GM12878 (cell line): ENCODE measurements around the gene NUDT9. TPM values are rescaled to one million over a fixed set of nuclear protein-coding genes. Genes with fewer than 3 reads are reported as not detected.

Experiments
- BACH1 ChIP-seq: fragments of 450-650 bp; IDR thresholded peaks from 2 replicates; pipeline ENCODE4 v1.6.1; 2017; ENCODE audit warnings: mild to moderate bottlenecking, borderline replicate concordance
- CUX1 ChIP-seq: IDR thresholded peaks from 2 replicates; pipeline ENCODE4 v1.6.1; 2012; ENCODE audit warnings: improper control_type of control experiment, low read depth, low read length; ENCODE audit not compliant: insufficient replicate concordance
- NFXL1 ChIP-seq: fragments of 450-650 bp; IDR thresholded peaks from 2 replicates; pipeline ENCODE4 v1.6.1; 2017; ENCODE audit warnings: antibody characterized with exemption, mild to moderate bottlenecking, borderline replicate concordance
- NFYB ChIP-seq: IDR thresholded peaks from 2 replicates; pipeline ENCODE4 v1.6.1; 2011; ENCODE audit warnings: low read depth, mild to moderate bottlenecking, low read length, improper control_type of control experiment, moderate library complexity; ENCODE audit not compliant: insufficient read depth
- POLR2A ChIP-seq: IDR thresholded peaks from 2 replicates; pipeline ENCODE4 v1.6.1; 2011; ENCODE audit warnings: low read depth, mild to moderate bottlenecking, low read length
- RBBP5 ChIP-seq: fragments of 200-600 bp; sonication (generic); conservative IDR thresholded peaks from 2 replicates; pipeline ENCODE4 v1.6.1; 2016
- SREBF2 ChIP-seq: IDR thresholded peaks from 2 replicates; pipeline ENCODE4 v1.6.1; 2012; ENCODE audit warnings: mild to moderate bottlenecking, low read length
- STAT1 ChIP-seq: fragments of 450-650 bp; conservative IDR thresholded peaks from 2 replicates; pipeline ENCODE4 v1.6.1; 2014; ENCODE audit warnings: antibody characterized with exemption, mild to moderate bottlenecking
- polyA plus RNA-seq, 11 experiments: library from polyadenylated mRNA; depleted of rRNA in 4 of 11; unstranded in 6 of 11; stranded (reverse) in 5 of 11; fragments of >200 nt; fragmentation: Nextera tagmentation in 4 of 11; fragmentation: Illumina TruSeq in 1 of 11; extraction: Ambion mirVana in 4 of 11; extraction: Trizol in 1 of 11; gene quantifications; 1 replicate in 1 of 11; 2 replicates in 10 of 11; pipeline versions ENCODE4 v1.2.1 to v1.2.3, GENCODE V29; 2011 to 2016; ENCODE audit warnings: inconsistent platforms in 2 of 11, missing spikeins in 2 of 11, low read depth in 1 of 11
- total RNA-seq, 4 experiments: library from RNA; depleted of rRNA in 3 of 4; stranded (reverse); fragments of >200 nt in 3 of 4; fragmentation: Illumina TruSeq in 1 of 4; extraction: Trizol in 1 of 4; gene quantifications; 2 replicates each; pipeline versions ENCODE4 v1.2.1 to v1.2.3, GENCODE V29; 2013 to 2021

NUDT9 gene
- total and polyA plus RNA-seq, 10 of the 15 experiments (the other 5 are each of a cell fraction or from before 2014, with no cell fraction given): 8.4 to 28.3 (median 14.6) TPM

- TF ChIP-seq BACH1: peak; percentile 45; the same call in 1 of the 2 replicates
- no peak for TF ChIP-seq CUX1
- peak; percentile 92 for TF ChIP-seq POLR2A
- no peak for TF ChIP-seq RBBP5
- no peak for TF ChIP-seq NFYB
- TF ChIP-seq SREBF2: no peak
- TF ChIP-seq STAT1: no peak
- no peak for TF ChIP-seq NFXL1
These were observed 31.3 kb upstream of the NUDT9 start, which contains the start of gene HSD17B11 (continued) for GRCh38 chr4:87390891-87391575.
